ENCODE data around the gene POMT2. TPM values are rescaled to one million over a fixed set of nuclear protein-coding genes. Genes with fewer than 3 reads are reported as not detected.

Gene POMT2
- total RNA-seq, 1 donor from 2014 or later, result 51.5 TPM

- H3K27ac Mint-ChIP-seq, result peak overlapping the region; percentile 56
Measured at GRCh38 chr14:77314043-77314442, 6.6 kb downstream of the POMT2 start.

GRCh38 chr14:77313371-77313770, 7.3 kb downstream of the POMT2 start:
- peaks cover 11% of the 10 kb centered on the region for H3K36me3 Mint-ChIP-seq
- H3K27me3 Mint-ChIP-seq, result no peaks in the 10 kb centered on the region
- DNase-seq (ENCODE audit: extremely low spot score, unreplicated experiment), result no peak
- peaks cover 31% of the 10 kb centered on the region for H3K4me1 Mint-ChIP-seq (ENCODE audit: unreplicated experiment)
- peak overlapping the region; percentile 14 for H3K27ac Mint-ChIP-seq
- no peak for TF ChIP-seq CTCF (conservative IDR thresholded peaks at IDR 0.05)
- no peak overlapping the region for H3K4me3 Mint-ChIP-seq
- H3K9me3 Mint-ChIP-seq, result no peaks in the 10 kb centered on the region

More at GRCh38 chr14:77314043-77314442, 6.6 kb downstream of the POMT2 start:
- no peak for TF ChIP-seq CTCF (conservative IDR thresholded peaks at IDR 0.05)
- Mint-ChIP-seq H3K36me3 (peaks cover 11% of the 10 kb centered on the region), H3K27me3 (no peaks in the 10 kb centered on the region), H3K4me1 (ENCODE audit: unreplicated experiment) (peaks cover 32% of the 10 kb centered on the region), H3K4me3 (no peak overlapping the region), H3K9me3 (no peaks in the 10 kb centered on the region)
- no peak for DNase-seq (ENCODE audit: extremely low spot score, unreplicated experiment)

GRCh38 chr14:77311217-77311616, 9.5 kb downstream of the POMT2 start:
- TF ChIP-seq CTCF (conservative IDR thresholded peaks at IDR 0.05), result no peak
- Mint-ChIP-seq H3K9me3 (no peaks in the 10 kb centered on the region), H3K36me3 (peaks cover 16% of the 10 kb centered on the region), H3K4me1 (ENCODE audit: unreplicated experiment) (peaks cover 32% of the 10 kb centered on the region), H3K27ac (peak overlapping the region; percentile 19), H3K4me3 (no peak overlapping the region), H3K27me3 (no peaks in the 10 kb centered on the region)
- DNase-seq (ENCODE audit: extremely low spot score, unreplicated experiment), result no peak

GRCh38 chr14:77310026-77310425, 10.7 kb downstream of the POMT2 start:
- TF ChIP-seq CTCF (conservative IDR thresholded peaks at IDR 0.05), result no peak
- peaks cover 19% of the 10 kb centered on the region for H3K36me3 Mint-ChIP-seq
- peaks cover 35% of the 10 kb centered on the region for H3K4me1 Mint-ChIP-seq (ENCODE audit: unreplicated experiment)
- H3K27ac Mint-ChIP-seq, result no peak overlapping the region
- no peaks in the 10 kb centered on the region for H3K9me3 Mint-ChIP-seq
- no peaks in the 10 kb centered on the region for H3K27me3 Mint-ChIP-seq
- no peak overlapping the region for H3K4me3 Mint-ChIP-seq
- DNase-seq (ENCODE audit: extremely low spot score, unreplicated experiment), result no peak

- no peak for DNase-seq (ENCODE audit: extremely low spot score, unreplicated experiment)
- no peak overlapping the region for H3K27ac Mint-ChIP-seq
- H3K27me3 Mint-ChIP-seq, result no peaks in the 10 kb centered on the region
- peaks cover 30% of the 10 kb centered on the region for H3K4me1 Mint-ChIP-seq (ENCODE audit: unreplicated experiment)
- peaks cover 22% of the 10 kb centered on the region for H3K36me3 Mint-ChIP-seq
- no peaks in the 10 kb centered on the region for H3K9me3 Mint-ChIP-seq
- no peak overlapping the region for H3K4me3 Mint-ChIP-seq
- TF ChIP-seq CTCF (conservative IDR thresholded peaks at IDR 0.05), result no peak
Measured at GRCh38 chr14:77309131-77309530, 11.6 kb downstream of the POMT2 start.
